ENCODE results near the gene BTBD10.

Gene BTBD10

DNA sequence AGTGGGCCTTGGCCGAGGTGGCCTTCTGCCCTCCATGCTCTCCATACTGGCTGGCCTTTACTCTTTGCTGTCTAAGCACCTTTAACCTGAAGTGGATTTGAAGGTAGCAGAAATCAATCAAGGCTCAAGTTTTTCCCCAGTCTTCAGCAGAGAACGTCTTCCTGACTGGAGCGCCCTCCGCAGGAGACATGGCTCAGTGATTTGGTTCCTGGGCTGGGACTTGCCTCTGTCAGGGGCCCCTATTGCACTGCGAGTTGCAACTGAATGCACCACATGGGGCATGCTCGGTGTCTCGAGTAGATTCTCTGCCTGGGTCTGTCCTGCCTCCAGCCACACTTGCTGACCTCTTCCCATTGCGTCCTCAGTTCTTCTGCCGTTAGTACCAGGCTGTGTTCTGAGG is 105.8 kb downstream of the BTBD10 start:
- TF ChIP-seq NFIC (IDR thresholded peaks at IDR 0.05): no peak
- TF ChIP-seq EP300 (IDR thresholded peaks at IDR 0.05; ENCODE audit: borderline replicate concordance): no peak
- TF ChIP-seq TAF1 (IDR thresholded peaks at IDR 0.05; ENCODE audit: low read depth): no peak
- no peak for TF ChIP-seq FOXM1 (IDR thresholded peaks at IDR 0.05; ENCODE audit: borderline replicate concordance, low read depth)
- no peak for TF ChIP-seq EGR1 (IDR thresholded peaks at IDR 0.05)
- TF ChIP-seq USF1 (IDR thresholded peaks at IDR 0.05): no peak
- TF ChIP-seq TEAD4 (IDR thresholded peaks at IDR 0.05): no peak
- TF ChIP-seq, protein P1, sequence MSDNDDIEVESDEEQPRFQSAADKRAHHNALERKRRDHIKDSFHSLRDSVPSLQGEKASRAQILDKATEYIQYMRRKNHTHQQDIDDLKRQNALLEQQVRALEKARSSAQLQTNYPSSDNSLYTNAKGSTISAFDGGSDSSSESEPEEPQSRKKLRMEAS (IDR thresholded peaks at IDR 0.05): no peak
- no peak for TF ChIP-seq REST (IDR thresholded peaks at IDR 0.05; ENCODE audit: low read depth)
- no peak for TF ChIP-seq YY1 (IDR thresholded peaks at IDR 0.05; ENCODE audit: low read depth)
- no peak for TF ChIP-seq CREB1 (IDR thresholded peaks at IDR 0.05; ENCODE audit: low read depth)
- TF ChIP-seq TCF12 (IDR thresholded peaks at IDR 0.05; ENCODE audit: low read depth): no peak

DNA sequence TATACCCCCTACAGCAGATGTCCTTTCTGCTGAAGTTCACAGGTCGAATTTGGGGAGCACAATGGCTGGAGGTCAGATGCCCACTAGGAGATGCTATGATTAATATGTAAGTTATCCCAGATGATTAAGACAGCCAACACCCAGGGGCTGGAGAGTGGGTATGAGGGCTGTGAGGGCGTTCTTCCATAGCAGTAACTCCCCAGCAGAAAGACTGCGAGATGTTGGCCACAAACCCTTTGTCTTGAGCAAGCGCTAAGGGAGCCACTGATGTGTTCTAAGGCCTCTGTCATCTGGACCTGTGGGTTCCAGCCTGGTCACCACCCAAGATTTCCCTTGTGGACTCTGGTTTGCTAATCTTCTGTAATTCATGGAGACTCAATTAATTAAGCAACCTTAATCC is 107.8 kb downstream of the BTBD10 start:
- TF ChIP-seq TAF1 (IDR thresholded peaks at IDR 0.05; ENCODE audit: low read depth): no peak
- TF ChIP-seq NFIC (IDR thresholded peaks at IDR 0.05): no peak
- TF ChIP-seq CEBPB (IDR thresholded peaks at IDR 0.05): no peak
- TF ChIP-seq EGR1 (IDR thresholded peaks at IDR 0.05): no peak
- no peak for TF ChIP-seq ZBTB7A (IDR thresholded peaks at IDR 0.05; ENCODE audit: low read depth)
- no peak for TF ChIP-seq YY1 (IDR thresholded peaks at IDR 0.05; ENCODE audit: low read depth)
- TF ChIP-seq FOXM1 (IDR thresholded peaks at IDR 0.05; ENCODE audit: borderline replicate concordance, low read depth): no peak
- TF ChIP-seq CREB1 (IDR thresholded peaks at IDR 0.05; ENCODE audit: low read depth): no peak
- no peak for TF ChIP-seq TCF12 (IDR thresholded peaks at IDR 0.05; ENCODE audit: low read depth)

GRCh38 chr11:13354335-13354734 is 108.7 kb downstream of the BTBD10 start:
- TF ChIP-seq FOXM1 (IDR thresholded peaks at IDR 0.05; ENCODE audit: borderline replicate concordance, low read depth) (no peak), RAD21 (IDR thresholded peaks at IDR 0.05; ENCODE audit: low read depth) (peak; percentile 66)

DNA sequence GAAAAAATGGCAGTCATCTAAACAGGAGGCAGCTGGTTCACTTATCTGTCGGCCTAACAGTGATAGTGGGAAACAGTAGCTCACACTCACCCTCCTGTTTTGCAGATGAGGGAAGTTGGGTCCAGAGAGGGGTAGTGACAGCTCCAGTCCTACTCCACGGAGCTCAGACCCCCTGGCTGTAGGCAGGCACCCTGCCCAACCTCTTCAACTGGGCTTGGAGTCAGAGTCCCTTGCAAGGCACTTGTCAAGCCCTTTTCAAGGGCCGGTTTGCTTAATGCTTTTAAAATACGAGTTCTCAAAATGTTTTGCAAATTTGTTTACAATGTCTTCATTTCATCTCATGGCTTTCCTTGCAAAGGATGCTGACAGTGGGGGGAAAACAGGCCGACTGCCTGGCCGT is 110.3 kb downstream of the BTBD10 start:
- TF ChIP-seq TEAD4 (IDR thresholded peaks at IDR 0.05): no peak
- no peak for TF ChIP-seq CEBPB (IDR thresholded peaks at IDR 0.05)
- TF ChIP-seq FOXM1 (IDR thresholded peaks at IDR 0.05; ENCODE audit: borderline replicate concordance, low read depth): no peak
- TF ChIP-seq ZBTB7A (IDR thresholded peaks at IDR 0.05; ENCODE audit: low read depth): no peak
- no peak for TF ChIP-seq TCF12 (IDR thresholded peaks at IDR 0.05; ENCODE audit: low read depth)
- no peak for TF ChIP-seq USF1 (IDR thresholded peaks at IDR 0.05)
- no peak for TF ChIP-seq NFIC (IDR thresholded peaks at IDR 0.05)
- TF ChIP-seq TAF1 (IDR thresholded peaks at IDR 0.05; ENCODE audit: low read depth): no peak
- no peak for TF ChIP-seq REST (IDR thresholded peaks at IDR 0.05; ENCODE audit: low read depth)
- TF ChIP-seq EP300 (IDR thresholded peaks at IDR 0.05; ENCODE audit: borderline replicate concordance): no peak
- TF ChIP-seq, protein P1 (IDR thresholded peaks at IDR 0.05): no peak

- TF ChIP-seq, protein P1 (IDR thresholded peaks at IDR 0.05): no peak
- TF ChIP-seq ZBTB7A (IDR thresholded peaks at IDR 0.05; ENCODE audit: low read depth) (no peak), CEBPB (IDR thresholded peaks at IDR 0.05) (no peak), TEAD4 (IDR thresholded peaks at IDR 0.05) (no peak), RAD21 (IDR thresholded peaks at IDR 0.05; ENCODE audit: low read depth) (no peak), FOXM1 (IDR thresholded peaks at IDR 0.05; ENCODE audit: borderline replicate concordance, low read depth) (no peak), CREB1 (IDR thresholded peaks at IDR 0.05; ENCODE audit: low read depth) (no peak)
Observed at GRCh38 chr11:13349581-13349980, 113.4 kb downstream of the BTBD10 start.

DNA sequence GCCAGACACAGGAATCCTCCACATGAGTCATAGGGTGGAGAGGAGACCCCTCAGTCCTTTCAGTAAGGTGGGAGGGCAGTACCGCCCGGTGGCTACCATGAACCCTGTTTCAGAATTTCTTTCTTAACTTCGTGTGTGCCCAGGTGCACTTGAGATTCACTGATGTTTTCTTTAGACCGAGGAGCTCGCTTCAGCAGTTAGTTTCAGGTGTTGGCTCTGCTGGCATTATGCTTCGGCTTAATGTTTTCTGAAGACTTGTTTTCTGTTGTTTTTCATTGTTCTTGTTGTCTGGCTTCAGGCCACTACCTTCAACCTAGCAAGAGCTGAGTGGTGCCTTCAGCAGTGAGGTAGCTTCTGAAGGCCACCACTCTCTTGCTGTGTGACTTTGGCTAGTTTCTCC is 114.0 kb downstream of the BTBD10 start:
- TF ChIP-seq USF1 (IDR thresholded peaks at IDR 0.05) (no peak), TCF12 (IDR thresholded peaks at IDR 0.05; ENCODE audit: low read depth) (no peak), REST (IDR thresholded peaks at IDR 0.05; ENCODE audit: low read depth) (no peak), YY1 (IDR thresholded peaks at IDR 0.05; ENCODE audit: low read depth) (no peak), RAD21 (IDR thresholded peaks at IDR 0.05; ENCODE audit: low read depth) (no peak), TEAD4 (IDR thresholded peaks at IDR 0.05) (no peak), TAF1 (IDR thresholded peaks at IDR 0.05; ENCODE audit: low read depth) (no peak), ZBTB7A (IDR thresholded peaks at IDR 0.05; ENCODE audit: low read depth) (no peak)
